DND-41 (cell line): ENCODE measurements around the gene DYRK1A.

Experiments
- EZH2 ChIP-seq: IDR thresholded peaks from 3 replicates; pipeline ENCODE4 v1.6.1; 2012; ENCODE audit warnings: borderline replicate concordance, low read depth, mild to moderate bottlenecking, moderate library complexity, low read length, inconsistent platforms; ENCODE audit not compliant: severe bottlenecking
- TF ChIP-seq, protein P1 (sequence below): IDR thresholded peaks from 2 replicates; pipeline ENCODE4 v1.5.1; 2012; ENCODE audit warnings: borderline replicate concordance, low read length, moderate library complexity, mild to moderate bottlenecking; ENCODE audit not compliant: poor library complexity, severe bottlenecking; ENCODE audit errors: extremely low read depth

DNA sequence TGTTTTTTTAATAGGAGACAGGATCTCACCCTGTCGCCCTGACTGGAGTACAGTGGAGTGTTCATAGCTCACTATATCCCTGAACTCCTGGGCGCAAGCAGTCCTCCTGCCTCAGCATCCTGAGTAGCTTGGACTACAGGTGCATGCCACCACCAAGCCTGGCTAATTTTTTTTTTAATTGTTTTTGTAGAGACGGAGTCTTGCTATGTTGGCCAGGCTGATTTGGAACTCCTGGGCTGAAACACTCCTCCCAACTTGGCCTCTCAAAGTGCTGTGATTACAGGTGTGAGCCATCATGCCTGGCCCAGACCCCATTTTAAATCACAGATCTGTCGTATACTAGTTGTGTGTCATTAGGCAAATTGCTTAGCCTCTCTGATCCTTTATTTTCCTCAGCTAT lies 161.1 kb downstream of the DYRK1A start:
- TF ChIP-seq, protein P1, sequence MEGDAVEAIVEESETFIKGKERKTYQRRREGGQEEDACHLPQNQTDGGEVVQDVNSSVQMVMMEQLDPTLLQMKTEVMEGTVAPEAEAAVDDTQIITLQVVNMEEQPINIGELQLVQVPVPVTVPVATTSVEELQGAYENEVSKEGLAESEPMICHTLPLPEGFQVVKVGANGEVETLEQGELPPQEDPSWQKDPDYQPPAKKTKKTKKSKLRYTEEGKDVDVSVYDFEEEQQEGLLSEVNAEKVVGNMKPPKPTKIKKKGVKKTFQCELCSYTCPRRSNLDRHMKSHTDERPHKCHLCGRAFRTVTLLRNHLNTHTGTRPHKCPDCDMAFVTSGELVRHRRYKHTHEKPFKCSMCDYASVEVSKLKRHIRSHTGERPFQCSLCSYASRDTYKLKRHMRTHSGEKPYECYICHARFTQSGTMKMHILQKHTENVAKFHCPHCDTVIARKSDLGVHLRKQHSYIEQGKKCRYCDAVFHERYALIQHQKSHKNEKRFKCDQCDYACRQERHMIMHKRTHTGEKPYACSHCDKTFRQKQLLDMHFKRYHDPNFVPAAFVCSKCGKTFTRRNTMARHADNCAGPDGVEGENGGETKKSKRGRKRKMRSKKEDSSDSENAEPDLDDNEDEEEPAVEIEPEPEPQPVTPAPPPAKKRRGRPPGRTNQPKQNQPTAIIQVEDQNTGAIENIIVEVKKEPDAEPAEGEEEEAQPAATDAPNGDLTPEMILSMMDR = no peak
- TF ChIP-seq EZH2 = no peak
